HUES64 (cell line): ENCODE measurements around the gene IST1.

ENCODE experiments used
- H3K27ac ChIP-seq: 2 replicates; pipeline ENCODE4 v1.7.0; 2013; ENCODE audit warnings: low read depth, low read length, inconsistent platforms
- H3K27me3 ChIP-seq: 2 replicates; pipeline ENCODE4 v1.6.1; 2013; ENCODE audit warnings: mild to moderate bottlenecking, low read length; ENCODE audit not compliant: insufficient read depth
- H3K36me3 ChIP-seq: 2 replicates; pipeline ENCODE4 v1.6.1; 2013; ENCODE audit warnings: mild to moderate bottlenecking, low read length; ENCODE audit not compliant: insufficient read depth
- H3K4me1 ChIP-seq: 2 replicates; pipeline ENCODE4 v1.6.1; 2013; ENCODE audit warnings: mild to moderate bottlenecking, low read length, moderate library complexity; ENCODE audit not compliant: insufficient read depth
- H3K4me3 ChIP-seq: 2 replicates; pipeline ENCODE4 v1.5.1; 2013; ENCODE audit warnings: mild to moderate bottlenecking, low read length, moderate library complexity
- H3K9ac ChIP-seq: 2 replicates; pipeline ENCODE4 v1.6.1; 2013; ENCODE audit warnings: mild to moderate bottlenecking, low read depth, low read length
- H3K9me3 ChIP-seq: 2 replicates; pipeline ENCODE4 v1.6.1; 2013; ENCODE audit warnings: low read depth, low read length; ENCODE audit not compliant: insufficient read depth
- WGBS: fragments of 150-250, 120-280 bp; methylation state at CpG from one replicate; pipeline ENCODE4 v1.1.7; 2013; ENCODE audit warnings: missing lambda C conversion rate; 5-methylcytosine and 5-hydroxymethylcytosine counted together

Gene IST1

DNA sequence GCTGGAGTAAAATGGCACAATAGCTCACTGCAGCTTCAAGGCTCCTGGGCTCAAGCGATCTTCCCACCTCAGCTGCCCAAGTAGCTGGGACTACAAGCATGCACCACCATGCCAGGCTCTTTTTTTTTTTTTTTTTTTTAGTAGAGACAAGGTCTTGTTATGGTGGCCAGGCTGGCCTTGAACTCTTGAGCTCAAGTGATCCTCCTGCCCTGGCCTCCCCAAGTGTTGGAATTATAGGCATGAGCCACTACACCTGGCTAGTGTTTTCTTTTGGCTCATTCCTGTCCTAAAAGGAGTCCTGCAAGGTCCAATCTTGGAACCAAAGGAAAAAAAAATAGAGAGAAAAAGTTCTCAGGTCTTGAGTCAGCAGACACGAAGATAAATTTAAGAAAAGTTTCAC is 74.0 kb downstream of the IST1 start:
- no peaks in the 10 kb centered on the region for H3K4me1 ChIP-seq
- no peaks in the 10 kb centered on the region for H3K36me3 ChIP-seq
- no peaks in the 10 kb centered on the region for H3K27me3 ChIP-seq
- H3K9ac ChIP-seq, result no peak overlapping the region
- no peaks in the 10 kb centered on the region for H3K9me3 ChIP-seq
- H3K4me3 ChIP-seq, result no peak overlapping the region
- WGBS, result 90% methylated on average over 2 of the region's 2 CpGs
- H3K27ac ChIP-seq, result no peak overlapping the region

DNA sequence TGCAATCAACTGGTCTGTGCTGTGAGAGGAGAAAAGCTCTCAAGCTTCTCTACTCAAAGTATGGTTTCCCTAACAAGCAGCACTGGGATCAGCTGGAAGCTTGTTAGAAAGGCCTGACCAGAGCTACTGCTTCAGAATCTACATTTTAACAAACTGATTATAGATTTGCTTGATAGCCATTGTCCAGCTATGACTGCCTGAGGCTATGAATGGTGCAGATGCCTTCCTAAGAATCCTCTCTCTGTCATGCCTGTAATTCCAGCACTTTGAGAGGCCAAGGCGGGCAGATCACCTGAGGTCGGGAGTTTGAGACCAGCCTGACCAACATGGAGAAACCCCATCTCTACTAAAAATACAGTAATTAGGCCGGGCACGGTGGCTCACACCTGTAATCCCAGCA is 76.2 kb downstream of the IST1 start:
- Histone ChIP-seq H3K4me1 (no peaks in the 10 kb centered on the region), H3K9ac (no peak overlapping the region), H3K9me3 (no peaks in the 10 kb centered on the region), H3K27me3 (no peaks in the 10 kb centered on the region), H3K27ac (no peak overlapping the region), H3K4me3 (no peak overlapping the region), H3K36me3 (no peaks in the 10 kb centered on the region)
- WGBS, result 92% methylated on average over 4 of the region's 4 CpGs

DNA sequence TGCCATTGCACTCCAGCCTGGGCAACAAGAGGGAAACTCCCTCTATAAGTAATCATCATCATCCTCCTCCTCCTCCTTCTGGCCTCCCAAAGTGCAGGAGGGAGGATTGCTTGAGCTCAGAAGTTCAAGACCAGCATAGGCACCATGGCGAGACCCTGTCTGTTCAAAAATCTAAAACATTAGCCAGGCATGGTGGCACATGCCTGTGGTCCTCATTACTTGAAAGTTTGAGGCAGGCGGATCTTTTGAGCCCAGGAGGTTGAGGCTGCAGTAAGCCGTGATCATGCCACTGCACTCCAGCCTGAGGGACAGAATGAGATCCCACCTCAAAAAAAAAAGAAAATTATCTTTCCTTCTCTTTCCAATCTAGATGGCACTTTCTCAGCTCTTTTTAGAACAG is 77.0 kb downstream of the IST1 start:
- no peaks in the 10 kb centered on the region for H3K9me3 ChIP-seq
- WGBS, result 94% methylated on average over 3 of the region's 3 CpGs
- H3K9ac ChIP-seq, result no peak overlapping the region
- H3K4me3 ChIP-seq, result no peak overlapping the region
- H3K36me3 ChIP-seq, result no peaks in the 10 kb centered on the region
- no peaks in the 10 kb centered on the region for H3K4me1 ChIP-seq
- H3K27me3 ChIP-seq, result no peaks in the 10 kb centered on the region
- H3K27ac ChIP-seq, result no peak overlapping the region

DNA sequence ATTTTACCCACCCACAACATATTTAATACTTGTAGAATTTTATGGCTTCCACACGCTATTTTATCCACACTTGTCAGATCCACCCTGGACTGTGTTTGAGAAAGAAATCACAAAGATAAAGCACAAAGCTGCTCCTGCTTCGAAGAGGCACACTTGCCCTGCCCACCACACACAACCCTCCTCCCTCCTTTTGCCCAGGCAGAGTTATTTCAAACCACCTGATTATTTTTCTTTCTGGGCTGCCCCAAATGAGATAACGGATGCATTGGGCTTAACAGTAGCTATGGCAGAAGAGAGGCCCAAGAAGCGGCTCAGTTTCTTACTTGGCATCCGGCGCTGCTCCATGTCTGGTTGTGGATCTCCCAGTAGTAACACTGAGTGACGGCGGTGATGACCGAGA is 77.7 kb downstream of the IST1 start:
- H3K4me1 ChIP-seq, result no peaks in the 10 kb centered on the region
- 96% methylated on average over 9 of the region's 9 CpGs for WGBS
- H3K9ac ChIP-seq, result no peak overlapping the region
- H3K27me3 ChIP-seq, result no peaks in the 10 kb centered on the region
- no peak overlapping the region for H3K4me3 ChIP-seq
- no peaks in the 10 kb centered on the region for H3K36me3 ChIP-seq
- H3K27ac ChIP-seq, result no peak overlapping the region
- H3K9me3 ChIP-seq, result no peaks in the 10 kb centered on the region

DNA sequence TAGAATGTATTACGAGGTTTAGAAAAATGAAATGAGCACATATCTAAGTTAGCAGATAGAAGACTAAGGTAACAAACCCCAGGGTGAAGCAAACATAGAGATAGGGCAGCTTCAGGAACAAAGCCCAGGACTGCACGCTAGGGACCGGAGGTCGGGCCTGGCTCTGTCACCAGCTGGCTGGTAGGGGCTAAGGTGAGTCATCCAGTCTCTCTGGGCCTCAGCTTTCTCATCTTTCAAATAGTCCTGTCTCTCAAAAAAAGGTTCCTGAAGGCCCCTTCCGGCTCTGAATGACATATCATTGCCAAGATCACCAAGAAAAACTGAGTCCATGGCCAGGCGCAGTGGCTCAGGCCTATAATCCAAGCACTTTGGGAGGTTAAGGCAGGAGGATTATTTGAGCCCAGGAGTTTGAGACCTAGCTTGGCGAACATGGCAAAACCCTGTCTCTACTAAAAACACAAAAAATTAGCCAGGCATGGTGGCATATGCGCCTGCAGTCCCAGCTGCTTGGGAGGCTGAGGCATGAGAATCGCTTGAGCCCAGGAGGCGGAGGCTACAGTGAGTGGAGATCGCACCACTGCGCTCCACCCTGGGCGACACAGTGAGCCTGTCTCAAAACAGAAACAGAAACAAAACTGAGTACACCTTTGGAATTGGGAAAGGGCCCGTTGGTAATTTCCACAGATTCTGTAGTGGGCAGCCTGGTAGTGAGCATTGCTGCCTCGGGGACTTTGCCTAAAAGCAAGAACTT is 78.9 kb downstream of the IST1 start:
- no peaks in the 10 kb centered on the region for H3K27me3 ChIP-seq
- WGBS, result 90% methylated on average over 15 of the region's 15 CpGs
- H3K4me3 ChIP-seq, result no peak overlapping the region
- no peak overlapping the region for H3K27ac ChIP-seq
- no peak overlapping the region for H3K9ac ChIP-seq
- H3K9me3 ChIP-seq, result no peaks in the 10 kb centered on the region
- H3K4me1 ChIP-seq, result no peaks in the 10 kb centered on the region
- no peaks in the 10 kb centered on the region for H3K36me3 ChIP-seq
